ENCODE results near the gene MS4A1. TPM values are rescaled to one million over a fixed set of nuclear protein-coding genes. Genes with fewer than 3 reads are reported as not detected.

The MS4A1 gene
- total and polyA plus RNA-seq, 2 of the 8 experiments (the other 6 are each of a cell fraction or from before 2014, with no cell fraction given): not detected

- Histone ChIP-seq H3K9ac (replicated peaks in 1 of 4; ENCODE audit: extremely low read depth in 1 of 4, low read depth in 3 of 4, low read length in 3 of 4) (no peak overlapping the region), H3K36me3 (ENCODE audit: control insufficient read depth in 2 of 4, insufficient read depth in 4 of 4, low read length in 3 of 4) (no peaks in the 10 kb centered on the region), H3K23me2 (ENCODE audit: low read depth, low read length) (no peaks in the 10 kb centered on the region), H3K9me3 (ENCODE audit: insufficient read depth in 2 of 2, low read depth in 1 of 2, low read length in 1 of 2) (no peaks in the 10 kb centered on the region), H4K91ac (replicated peaks; ENCODE audit: insufficient read length, low read length) (no peak overlapping the region), H3K79me1 (ENCODE audit: low read depth, low read length) (no peaks in the 10 kb centered on the region), H2BK12ac (ENCODE audit: low read depth, low read length) (no peak overlapping the region), H3K4me1 (replicated peaks in 1 of 4; ENCODE audit: control insufficient read depth in 3 of 4, insufficient read depth in 4 of 4, low read length in 3 of 4) (no peaks in the 10 kb centered on the region), H3K14ac (ENCODE audit: insufficient read length) (no peak overlapping the region), H2AK5ac (ENCODE audit: low read depth, low read length) (no peak overlapping the region), H3K27me3 (replicated peaks in 1 of 4; ENCODE audit: control insufficient read depth in 3 of 4, extremely low read depth in 1 of 4, insufficient read depth in 3 of 4, low read length in 3 of 4) (no peaks in the 10 kb centered on the region), H3K4me3 (ENCODE audit: extremely low read depth in 1 of 4, insufficient read depth in 2 of 4, low read depth in 3 of 4, low read length in 4 of 4) (no peak overlapping the region), H2BK5ac (ENCODE audit: low read depth, low read length) (no peak overlapping the region), H3K4ac (replicated peaks; ENCODE audit: insufficient read length, low read depth, low read length) (no peak overlapping the region), H3K23ac (ENCODE audit: insufficient read length) (no peak overlapping the region), H3K4me2 (ENCODE audit: insufficient read depth in 1 of 2, low read depth in 2 of 2, low read length in 2 of 2) (no peak overlapping the region), H2BK20ac (ENCODE audit: low read length) (no peak overlapping the region), H4K8ac (ENCODE audit: extremely low read depth, insufficient read depth, low read length) (no peak overlapping the region), H2AFZ (ENCODE audit: low read length) (no peak overlapping the region), H2BK120ac (replicated peaks; ENCODE audit: low read depth, low read length) (no peak overlapping the region), H3K79me2 (ENCODE audit: control insufficient read depth in 1 of 2, insufficient read depth in 2 of 2, low read length in 2 of 2) (no peaks in the 10 kb centered on the region), H4K5ac (ENCODE audit: insufficient read length, low read depth, low read length) (no peak overlapping the region), H3K27ac (ENCODE audit: low read depth, low read length) (no peak overlapping the region), H3K56ac (replicated peaks; ENCODE audit: insufficient read length, low read depth, low read length) (no peak overlapping the region), H3K18ac (ENCODE audit: extremely low read depth, low read length) (no peak overlapping the region), H2BK15ac (ENCODE audit: low read length) (no peak overlapping the region), H4K20me1 (replicated peaks in 1 of 2; ENCODE audit: control insufficient read depth in 1 of 2, insufficient read depth in 2 of 2, low read length in 2 of 2) (no peaks in the 10 kb centered on the region)
- 53% methylated on average over 2 of the region's 2 CpGs; no CpG with 5 or more reads in 1 of the 2 experiments for WGBS, 2 experiments (ENCODE audit: extremely low coverage in 1 of 2, insufficient coverage in 1 of 2, insufficient read length in 1 of 2, insufficient replicate concordance in 2 of 2, low coverage in 1 of 2, low lambda C conversion rate in 2 of 2, missing lambda C conversion rate in 1 of 2)
- POLR2A ChIA-PET (ENCODE audit: partially characterized antibody): no interaction called here
- DNase-seq (ENCODE audit: low read depth in 1 of 2, low spot score in 2 of 2) (no peak), FAIRE-seq (no peak)
- CTCF ChIA-PET (ENCODE audit: partially characterized antibody): no interaction called here
- TF ChIP-seq SP4 (IDR thresholded peaks at IDR 0.05; ENCODE audit: low read length) (no peak), GTF2F1 (IDR thresholded peaks at IDR 0.05; ENCODE audit: borderline replicate concordance, low read depth, low read length) (no peak), RFX5 (IDR thresholded peaks at IDR 0.05; ENCODE audit: borderline replicate concordance, low read depth, low read length) (no peak), TBP (IDR thresholded peaks at IDR 0.05; ENCODE audit: low read depth, low read length) (no peak), KDM4A (IDR thresholded peaks at IDR 0.05; ENCODE audit: low read depth, low read length, severe bottlenecking) (no peak), SIRT6 (IDR thresholded peaks at IDR 0.05; ENCODE audit: low read length) (no peak), RNF2 (IDR thresholded peaks at IDR 0.05; ENCODE audit: borderline replicate concordance, low read depth, low read length, missing control alignments, poor library complexity, severe bottlenecking) (no peak), PHF8 (conservative IDR thresholded peaks at IDR 0.05; ENCODE audit: low read depth, low read length) (no peak), POU5F1 (IDR thresholded peaks at IDR 0.05; ENCODE audit: low read depth, low read length) (no peak), SP2 (IDR thresholded peaks at IDR 0.05; ENCODE audit: low read length) (no peak), JUND (IDR thresholded peaks at IDR 0.05; ENCODE audit: low read length) (no peak), RAD21 (IDR thresholded peaks at IDR 0.05 in 1 of 2, conservative IDR thresholded peaks at IDR 0.05 in 1 of 2; ENCODE audit: low read depth in 2 of 2, low read length in 2 of 2) (no peak), BCL11A (IDR thresholded peaks at IDR 0.05; ENCODE audit: low read depth in 2 of 2, low read length in 2 of 2) (no peak), TEAD4 (IDR thresholded peaks at IDR 0.05; ENCODE audit: low read depth, low read length) (no peak)
These were observed 14.1 kb downstream of the MS4A1 start for GRCh38 chr11:60469723-60470122.

All from H1 (cell line).